Measurements from ENCODE around the gene FAM50B. TPM values are rescaled to one million over a fixed set of nuclear protein-coding genes. Genes with fewer than 3 reads are reported as not detected.

FAM50B gene
- total and polyA plus RNA-seq, 2 experiments from 2014 or later, result 4.4 to 4.8 TPM

DNA sequence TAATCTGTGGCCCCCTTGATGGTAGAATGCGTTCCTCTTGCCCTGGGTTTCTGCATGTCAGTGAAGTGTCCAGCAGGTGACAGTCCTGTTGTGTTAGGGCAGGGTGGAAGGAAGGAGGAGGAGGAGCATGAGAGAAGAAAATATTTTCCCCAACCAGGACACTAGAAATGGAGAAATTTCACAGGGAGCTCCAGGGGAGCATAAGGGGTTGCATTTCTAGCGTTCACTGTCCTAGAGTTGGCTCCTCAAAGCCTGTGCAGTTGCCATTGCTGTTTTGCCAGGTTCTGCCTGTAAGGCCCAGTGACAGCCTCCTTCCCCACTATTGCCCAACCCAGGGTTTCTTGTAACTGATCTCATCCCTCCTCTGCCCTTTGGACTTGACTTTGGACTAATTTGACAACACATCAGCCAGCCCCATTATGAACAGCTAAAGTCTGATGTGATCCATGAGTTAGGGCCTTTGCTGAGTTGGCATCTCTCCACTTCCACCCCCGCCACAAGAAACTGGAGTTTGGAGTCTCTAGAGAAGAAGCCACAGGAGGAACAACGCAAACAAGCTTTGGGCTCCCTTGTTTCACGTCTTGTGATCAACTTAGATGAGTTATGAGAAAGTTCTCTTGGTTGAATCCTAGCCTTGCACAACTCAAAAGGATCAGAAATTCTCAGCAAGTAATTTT, 14.0 kb upstream of the FAM50B start:
- H3K27ac ChIP-seq (ENCODE audit: low read depth), result no peak overlapping the region
- no peaks in the 10 kb centered on the region for H3K9me2 ChIP-seq (ENCODE audit: insufficient read depth)
- Mint-ChIP-seq H3K27me3 (ENCODE audit: insufficient read depth, low read depth, poor library complexity) (no peaks in the 10 kb centered on the region), H3K9me3 (no peaks in the 10 kb centered on the region), H3K4me1 (peaks cover 3% of the 10 kb centered on the region; the same call in 1 of the 3 replicates), H3K36me3 (ENCODE audit: low read depth) (no peaks in the 10 kb centered on the region), H3K27ac (no peak overlapping the region), H3K4me3 (no peak overlapping the region)
- H3K36me3 ChIP-seq (ENCODE audit: insufficient read depth), result no peaks in the 10 kb centered on the region
- H3K79me2 ChIP-seq (replicated peaks; ENCODE audit: insufficient read depth), result no peaks in the 10 kb centered on the region
- H3K4me3 ChIP-seq, result no peak overlapping the region
- H2AFZ ChIP-seq, result no peak overlapping the region
- no peaks in the 10 kb centered on the region for H3K4me1 ChIP-seq (ENCODE audit: insufficient read depth)
- no peak for ATAC-seq
- no peaks in the 10 kb centered on the region for H3K27me3 ChIP-seq (ENCODE audit: insufficient read depth)
- TF ChIP-seq STAT1 (IDR thresholded peaks at IDR 0.05; ENCODE audit: unreplicated experiment) (no peak), ZNF114 (CRISPR knock-in tag; IDR thresholded peaks at IDR 0.05) (no peak)
- TF ChIP-seq, protein P1, sequence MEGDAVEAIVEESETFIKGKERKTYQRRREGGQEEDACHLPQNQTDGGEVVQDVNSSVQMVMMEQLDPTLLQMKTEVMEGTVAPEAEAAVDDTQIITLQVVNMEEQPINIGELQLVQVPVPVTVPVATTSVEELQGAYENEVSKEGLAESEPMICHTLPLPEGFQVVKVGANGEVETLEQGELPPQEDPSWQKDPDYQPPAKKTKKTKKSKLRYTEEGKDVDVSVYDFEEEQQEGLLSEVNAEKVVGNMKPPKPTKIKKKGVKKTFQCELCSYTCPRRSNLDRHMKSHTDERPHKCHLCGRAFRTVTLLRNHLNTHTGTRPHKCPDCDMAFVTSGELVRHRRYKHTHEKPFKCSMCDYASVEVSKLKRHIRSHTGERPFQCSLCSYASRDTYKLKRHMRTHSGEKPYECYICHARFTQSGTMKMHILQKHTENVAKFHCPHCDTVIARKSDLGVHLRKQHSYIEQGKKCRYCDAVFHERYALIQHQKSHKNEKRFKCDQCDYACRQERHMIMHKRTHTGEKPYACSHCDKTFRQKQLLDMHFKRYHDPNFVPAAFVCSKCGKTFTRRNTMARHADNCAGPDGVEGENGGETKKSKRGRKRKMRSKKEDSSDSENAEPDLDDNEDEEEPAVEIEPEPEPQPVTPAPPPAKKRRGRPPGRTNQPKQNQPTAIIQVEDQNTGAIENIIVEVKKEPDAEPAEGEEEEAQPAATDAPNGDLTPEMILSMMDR (conservative IDR thresholded peaks at IDR 0.05; ENCODE audit: low read depth in 2 of 2), result peak in 1 of 2 experiments; percentile 28; a peak in 1 of 4 replicates
- no peaks in the 10 kb centered on the region for H3F3A ChIP-seq (replicated peaks; ENCODE audit: low read depth)
- H3K4me2 ChIP-seq, result no peak overlapping the region
- no peaks in the 10 kb centered on the region for H4K20me1 ChIP-seq (replicated peaks; ENCODE audit: insufficient read depth)
- peak; percentile 40 for DNase-seq (ENCODE audit: low spot score)

DNA sequence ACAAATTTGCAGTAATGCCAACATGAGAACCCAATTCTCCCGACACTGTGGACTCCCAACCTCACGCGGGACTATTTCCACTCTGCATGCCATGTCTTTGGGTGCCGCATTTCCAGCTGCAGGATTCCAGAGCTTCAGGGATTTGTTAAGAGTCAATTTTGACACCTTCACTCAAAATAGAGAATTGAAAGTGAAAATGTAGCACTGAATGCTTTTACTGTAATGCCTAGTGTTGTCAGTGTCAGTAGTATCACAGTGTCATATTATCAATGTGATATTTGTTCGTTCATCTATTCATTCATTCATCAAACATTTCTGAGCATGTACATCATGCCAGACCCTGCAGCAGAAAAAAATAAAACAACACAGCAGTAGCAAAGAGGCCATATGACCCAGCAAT, 13.4 kb upstream of the FAM50B start:
- DNase-seq (ENCODE audit: low spot score), result no peak
- Histone ChIP-seq H3K36me3 (ENCODE audit: insufficient read depth) (no peaks in the 10 kb centered on the region), H3K27ac (ENCODE audit: low read depth) (no peak overlapping the region), H3K79me2 (replicated peaks; ENCODE audit: insufficient read depth) (no peaks in the 10 kb centered on the region), H2AFZ (no peak overlapping the region), H3K9me2 (ENCODE audit: insufficient read depth) (no peaks in the 10 kb centered on the region), H3F3A (replicated peaks; ENCODE audit: low read depth) (no peaks in the 10 kb centered on the region), H4K20me1 (replicated peaks; ENCODE audit: insufficient read depth) (no peaks in the 10 kb centered on the region), H3K4me2 (no peak overlapping the region), H3K4me3 (no peak overlapping the region), H3K4me1 (ENCODE audit: insufficient read depth) (no peaks in the 10 kb centered on the region), H3K27me3 (ENCODE audit: insufficient read depth) (no peaks in the 10 kb centered on the region)
- H3K4me3 Mint-ChIP-seq, result no peak overlapping the region
- no peak for ATAC-seq
- H3K36me3 Mint-ChIP-seq (ENCODE audit: low read depth), result no peaks in the 10 kb centered on the region
- no peaks in the 10 kb centered on the region for H3K9me3 Mint-ChIP-seq
- no peaks in the 10 kb centered on the region for H3K27me3 Mint-ChIP-seq (ENCODE audit: insufficient read depth, low read depth, poor library complexity)
- peaks cover 3% of the 10 kb centered on the region; the same call in 1 of the 3 replicates for H3K4me1 Mint-ChIP-seq
- H3K27ac Mint-ChIP-seq, result no peak overlapping the region
- TF ChIP-seq JUNB (IDR thresholded peaks at IDR 0.05; ENCODE audit: unreplicated experiment) (no peak), ZNF114 (CRISPR knock-in tag; IDR thresholded peaks at IDR 0.05) (no peak), STAT1 (IDR thresholded peaks at IDR 0.05; ENCODE audit: unreplicated experiment) (no peak), EZH2phosphoT487 (IDR thresholded peaks at IDR 0.05; ENCODE audit: unreplicated experiment) (no peak), ZNF331 (CRISPR knock-in tag; IDR thresholded peaks at IDR 0.05; ENCODE audit: low read depth) (no peak), CREB1 (CRISPR knock-in tag; IDR thresholded peaks at IDR 0.05; ENCODE audit: low read depth) (no peak), EZH2 (IDR thresholded peaks at IDR 0.05; ENCODE audit: low read depth, unreplicated experiment) (no peak), ZNF462 (CRISPR knock-in tag; IDR thresholded peaks at IDR 0.05) (no peak)
- TF ChIP-seq, protein P2, sequence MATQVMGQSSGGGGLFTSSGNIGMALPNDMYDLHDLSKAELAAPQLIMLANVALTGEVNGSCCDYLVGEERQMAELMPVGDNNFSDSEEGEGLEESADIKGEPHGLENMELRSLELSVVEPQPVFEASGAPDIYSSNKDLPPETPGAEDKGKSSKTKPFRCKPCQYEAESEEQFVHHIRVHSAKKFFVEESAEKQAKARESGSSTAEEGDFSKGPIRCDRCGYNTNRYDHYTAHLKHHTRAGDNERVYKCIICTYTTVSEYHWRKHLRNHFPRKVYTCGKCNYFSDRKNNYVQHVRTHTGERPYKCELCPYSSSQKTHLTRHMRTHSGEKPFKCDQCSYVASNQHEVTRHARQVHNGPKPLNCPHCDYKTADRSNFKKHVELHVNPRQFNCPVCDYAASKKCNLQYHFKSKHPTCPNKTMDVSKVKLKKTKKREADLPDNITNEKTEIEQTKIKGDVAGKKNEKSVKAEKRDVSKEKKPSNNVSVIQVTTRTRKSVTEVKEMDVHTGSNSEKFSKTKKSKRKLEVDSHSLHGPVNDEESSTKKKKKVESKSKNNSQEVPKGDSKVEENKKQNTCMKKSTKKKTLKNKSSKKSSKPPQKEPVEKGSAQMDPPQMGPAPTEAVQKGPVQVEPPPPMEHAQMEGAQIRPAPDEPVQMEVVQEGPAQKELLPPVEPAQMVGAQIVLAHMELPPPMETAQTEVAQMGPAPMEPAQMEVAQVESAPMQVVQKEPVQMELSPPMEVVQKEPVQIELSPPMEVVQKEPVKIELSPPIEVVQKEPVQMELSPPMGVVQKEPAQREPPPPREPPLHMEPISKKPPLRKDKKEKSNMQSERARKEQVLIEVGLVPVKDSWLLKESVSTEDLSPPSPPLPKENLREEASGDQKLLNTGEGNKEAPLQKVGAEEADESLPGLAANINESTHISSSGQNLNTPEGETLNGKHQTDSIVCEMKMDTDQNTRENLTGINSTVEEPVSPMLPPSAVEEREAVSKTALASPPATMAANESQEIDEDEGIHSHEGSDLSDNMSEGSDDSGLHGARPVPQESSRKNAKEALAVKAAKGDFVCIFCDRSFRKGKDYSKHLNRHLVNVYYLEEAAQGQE (IDR thresholded peaks at IDR 0.05; ENCODE audit: unreplicated experiment), result no peak

Data from GM23338 (cell line).